ENCODE data around the gene FAM219A.

Gene FAM219A

DNA sequence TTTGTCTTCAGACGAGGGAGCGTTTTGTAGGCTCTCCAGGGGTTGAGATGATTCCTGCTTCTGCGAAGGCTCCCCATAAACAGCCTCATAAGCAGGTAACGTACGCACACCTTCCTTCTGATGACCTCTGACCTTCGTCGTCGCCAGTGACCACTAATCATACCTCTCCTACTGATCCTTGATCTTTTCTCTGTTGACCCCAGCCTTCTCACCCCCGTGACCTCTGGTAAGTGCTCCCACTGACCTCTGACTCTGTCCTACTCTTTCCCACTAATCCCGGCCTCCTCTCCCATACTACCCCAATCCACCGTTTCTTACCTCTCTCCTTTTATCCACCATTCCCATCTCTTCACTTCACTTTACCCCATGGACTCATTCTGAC, 580 bp upstream of the FAM219A start:
- H3K9me3 ChIP-seq (ENCODE audit: insufficient read depth, low read depth, low read length), result no peaks in the 10 kb centered on the region
- H3K27ac ChIP-seq (ENCODE audit: low read depth, low read length), result no peak overlapping the region
- 0 out of 2 replicates have a peak, but pooled peaks cover 4% of the 10 kb centered on the region for H3K4me1 ChIP-seq (ENCODE audit: insufficient read depth, low read length)
- H3K36me3 ChIP-seq (ENCODE audit: insufficient read depth, low read length), result no peaks in the 10 kb centered on the region
- no peak overlapping the region for H3K9ac ChIP-seq (ENCODE audit: low read depth, low read length)
- peaks cover 15% of the 10 kb centered on the region; the same call in 1 of the 2 replicates for H3K27me3 ChIP-seq (ENCODE audit: insufficient read depth, low read length)
- WGBS, result 34% methylated on average over 11 of the region's 11 CpGs
- peak overlapping the region; percentile 57 for H3K4me3 ChIP-seq (ENCODE audit: low read length)

DNA sequence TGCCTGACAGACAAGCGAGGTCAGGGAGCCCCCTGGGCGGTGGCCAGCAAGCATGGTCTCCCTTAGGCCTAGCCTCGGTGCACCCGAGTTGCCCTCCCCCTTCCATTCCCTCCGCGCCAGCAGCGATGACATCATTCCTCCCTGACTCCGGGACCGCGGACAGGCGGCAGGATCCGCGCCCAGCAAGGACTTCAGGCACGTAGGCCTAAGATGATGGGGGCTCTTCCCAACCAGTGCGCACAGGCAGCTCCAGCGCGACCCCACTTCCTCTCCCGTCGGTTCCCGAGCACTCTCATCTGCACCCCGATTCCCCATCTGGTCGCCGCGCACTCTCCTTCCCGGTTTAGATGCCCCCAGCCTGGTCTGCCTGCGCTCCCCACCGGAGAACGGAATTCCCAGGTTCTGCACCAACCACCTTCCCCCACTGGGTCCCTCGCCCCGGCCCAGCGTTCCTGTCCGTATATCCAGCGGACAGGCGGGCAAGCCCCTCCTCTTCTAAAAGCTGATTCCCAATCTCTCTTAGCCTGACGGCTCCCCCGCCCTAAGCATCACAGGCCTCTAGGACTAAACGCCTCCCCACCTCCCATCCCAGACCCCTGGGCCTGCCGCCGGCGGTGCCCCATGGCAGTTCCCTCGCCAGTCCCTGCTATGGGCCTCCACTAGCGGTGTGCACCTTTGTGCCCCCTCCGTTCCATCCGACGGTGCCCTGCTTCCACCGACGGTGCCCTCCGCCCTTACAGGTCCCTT, 931 bp downstream of the FAM219A start:
- WGBS, result under 1% methylated on average over 48 of the region's 48 CpGs
- Histone ChIP-seq H3K9ac (ENCODE audit: low read depth, low read length) (peak overlapping the region; percentile 39), H3K27ac (ENCODE audit: low read depth, low read length) (no peak overlapping the region)

DNA sequence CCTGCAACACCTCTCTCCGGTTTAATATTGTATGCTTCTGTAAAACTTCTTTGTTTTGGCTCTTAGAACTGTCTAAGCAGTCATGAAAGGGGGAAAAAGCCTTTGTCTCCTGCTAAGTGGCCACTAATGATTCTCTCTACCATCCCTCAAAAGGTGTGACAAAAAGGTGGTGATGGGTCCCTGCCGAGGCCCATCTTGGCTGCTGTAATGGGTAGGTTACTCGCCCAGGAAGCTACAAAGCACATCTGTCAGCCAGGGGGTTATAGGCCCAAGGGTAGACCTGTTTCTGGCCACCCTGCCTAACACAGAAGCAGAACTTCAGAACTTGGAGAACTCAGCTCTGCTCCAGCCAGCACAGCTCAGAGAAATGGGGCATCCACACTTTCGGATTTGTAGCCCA, 1.6 kb downstream of the FAM219A start:
- H3K4me3 ChIP-seq (ENCODE audit: low read length), result peak overlapping the region; percentile 73
- no peak overlapping the region for H3K9ac ChIP-seq (ENCODE audit: low read depth, low read length)
- no peak overlapping the region for H3K27ac ChIP-seq (ENCODE audit: low read depth, low read length)
- peaks cover 15% of the 10 kb centered on the region; the same call in 1 of the 2 replicates for H3K27me3 ChIP-seq (ENCODE audit: insufficient read depth, low read length)
- peaks cover 5% of the 10 kb centered on the region; the same call in 1 of the 2 replicates for H3K4me1 ChIP-seq (ENCODE audit: insufficient read depth, low read length)
- no peaks in the 10 kb centered on the region for H3K9me3 ChIP-seq (ENCODE audit: insufficient read depth, low read depth, low read length)
- WGBS, result 71% methylated on average over 4 of the region's 4 CpGs
- H3K36me3 ChIP-seq (ENCODE audit: insufficient read depth, low read length), result no peaks in the 10 kb centered on the region

More for the DNA sequence above, 931 bp downstream of the FAM219A start:
- peak overlapping the region; percentile 73 for H3K4me3 ChIP-seq (ENCODE audit: low read length)
- H3K36me3 ChIP-seq (ENCODE audit: insufficient read depth, low read length), result no peaks in the 10 kb centered on the region
- H3K27me3 ChIP-seq (ENCODE audit: insufficient read depth, low read length), result peaks cover 15% of the 10 kb centered on the region; the same call in 1 of the 2 replicates
- 0 out of 2 replicates have a peak, but pooled peaks cover 4% of the 10 kb centered on the region for H3K4me1 ChIP-seq (ENCODE audit: insufficient read depth, low read length)
- H3K9me3 ChIP-seq (ENCODE audit: insufficient read depth, low read depth, low read length), result no peaks in the 10 kb centered on the region

DNA sequence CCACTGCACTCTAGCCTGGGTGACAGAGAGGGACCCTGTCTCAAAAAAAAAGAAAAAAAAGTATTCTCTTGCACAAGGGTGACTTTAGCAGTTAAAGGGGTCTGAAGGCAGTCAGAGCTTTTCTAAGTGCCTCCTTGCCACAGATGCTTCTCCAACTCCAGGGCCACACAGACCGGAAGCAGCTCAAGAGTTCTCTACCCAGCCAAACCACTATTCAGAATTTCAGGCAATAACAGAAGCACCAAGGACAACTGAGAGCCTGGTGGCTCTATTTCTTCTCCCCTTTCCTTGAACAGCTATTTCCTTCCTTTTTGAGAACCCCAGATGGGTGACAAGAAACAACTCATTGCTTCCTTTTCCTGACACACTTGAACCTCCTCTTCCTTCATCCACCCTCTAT, 2.2 kb downstream of the FAM219A start:
- Histone ChIP-seq H3K27me3 (ENCODE audit: insufficient read depth, low read length) (peaks cover 15% of the 10 kb centered on the region; the same call in 1 of the 2 replicates), H3K9ac (ENCODE audit: low read depth, low read length) (no peak overlapping the region), H3K36me3 (ENCODE audit: insufficient read depth, low read length) (no peaks in the 10 kb centered on the region), H3K4me3 (ENCODE audit: low read length) (no peak overlapping the region), H3K4me1 (ENCODE audit: insufficient read depth, low read length) (peaks cover 11% of the 10 kb centered on the region), H3K27ac (ENCODE audit: low read depth, low read length) (no peak overlapping the region), H3K9me3 (ENCODE audit: insufficient read depth, low read depth, low read length) (no peaks in the 10 kb centered on the region)
- 94% methylated on average over 1 of the region's 1 CpG for WGBS

DNA sequence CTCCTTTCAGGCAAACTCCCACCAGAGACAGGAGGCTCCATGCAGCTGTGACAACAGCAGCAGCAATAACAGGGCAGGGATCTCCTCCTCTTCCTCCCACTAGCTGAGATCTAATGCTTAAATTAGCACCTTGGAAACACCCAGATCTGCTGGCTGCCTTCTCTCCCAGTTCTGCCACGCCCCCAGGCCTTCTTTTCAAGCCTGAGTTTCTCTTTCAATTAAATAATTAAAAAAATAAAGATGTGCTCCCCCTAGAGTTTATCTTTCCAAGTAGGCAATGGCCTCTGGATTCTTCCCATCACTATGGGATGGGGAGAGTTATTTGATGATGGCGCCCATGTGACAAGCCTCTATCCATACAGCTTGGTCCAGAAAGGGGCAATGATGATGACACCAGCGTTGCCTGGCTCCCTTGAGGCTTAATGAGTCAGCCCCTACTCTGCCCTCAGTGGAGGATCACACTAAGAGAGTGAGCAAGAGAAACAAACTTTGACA, 3.8 kb downstream of the FAM219A start:
- 75% methylated on average over 3 of the region's 3 CpGs for WGBS
- H3K36me3 ChIP-seq (ENCODE audit: insufficient read depth, low read length), result no peaks in the 10 kb centered on the region
- no peak overlapping the region for H3K27ac ChIP-seq (ENCODE audit: low read depth, low read length)
- H3K9me3 ChIP-seq (ENCODE audit: insufficient read depth, low read depth, low read length), result no peaks in the 10 kb centered on the region
- H3K4me1 ChIP-seq (ENCODE audit: insufficient read depth, low read length), result peaks cover 15% of the 10 kb centered on the region
- H3K9ac ChIP-seq (ENCODE audit: low read depth, low read length), result no peak overlapping the region
- no peak overlapping the region for H3K4me3 ChIP-seq (ENCODE audit: low read length)
- peaks cover 15% of the 10 kb centered on the region; the same call in 1 of the 2 replicates for H3K27me3 ChIP-seq (ENCODE audit: insufficient read depth, low read length)

DNA sequence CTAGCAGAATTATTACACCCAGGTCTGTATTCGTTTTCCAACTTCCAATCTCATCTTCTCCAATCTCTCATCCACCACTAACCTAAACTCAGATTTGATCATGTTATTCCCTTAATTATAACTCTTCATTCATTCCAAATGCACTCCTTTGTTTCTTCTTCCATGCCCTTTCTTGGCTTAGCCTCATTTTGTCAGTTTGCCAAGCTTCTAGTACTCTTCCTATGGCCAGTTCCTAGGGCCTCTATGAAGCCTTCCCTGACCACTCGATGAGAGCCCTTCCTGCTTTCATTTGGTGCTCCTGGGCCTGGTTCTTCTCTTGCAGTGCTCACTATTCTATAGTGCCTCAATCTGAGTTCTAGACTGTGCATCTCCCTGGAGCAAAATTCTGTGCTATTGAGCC, 5.8 kb downstream of the FAM219A start:
- Histone ChIP-seq H3K36me3 (ENCODE audit: insufficient read depth, low read length) (no peaks in the 10 kb centered on the region), H3K4me1 (ENCODE audit: insufficient read depth, low read length) (peaks cover 15% of the 10 kb centered on the region), H3K4me3 (ENCODE audit: low read length) (no peak overlapping the region), H3K27me3 (ENCODE audit: insufficient read depth, low read length) (peaks cover 12% of the 10 kb centered on the region; the same call in 1 of the 2 replicates), H3K27ac (ENCODE audit: low read depth, low read length) (no peak overlapping the region), H3K9ac (ENCODE audit: low read depth, low read length) (no peak overlapping the region), H3K9me3 (ENCODE audit: insufficient read depth, low read depth, low read length) (no peaks in the 10 kb centered on the region)
- 89% methylated on average over 2 of the region's 2 CpGs for WGBS

DNA sequence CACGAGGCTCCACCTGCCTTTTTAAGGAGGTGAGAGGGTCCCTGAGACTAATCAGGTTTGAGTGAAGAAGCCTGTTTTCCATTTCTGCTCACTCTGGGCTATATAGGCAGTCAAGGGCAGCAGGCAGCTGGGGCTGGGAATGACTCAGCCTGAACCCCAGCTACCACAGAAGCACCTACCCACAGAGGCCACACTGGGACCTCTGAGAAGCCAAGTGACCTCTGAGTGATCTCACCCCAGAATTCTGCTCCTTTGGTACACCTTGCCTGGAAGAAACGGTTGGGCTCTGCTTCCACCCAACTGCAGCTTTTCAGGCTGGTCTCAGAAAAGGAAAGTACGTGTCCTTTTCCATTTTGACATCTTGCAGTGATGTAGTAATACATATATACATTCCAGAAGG, 6.8 kb downstream of the FAM219A start:
- Histone ChIP-seq H3K9me3 (ENCODE audit: insufficient read depth, low read depth, low read length) (no peaks in the 10 kb centered on the region), H3K27ac (ENCODE audit: low read depth, low read length) (no peak overlapping the region), H3K9ac (ENCODE audit: low read depth, low read length) (no peak overlapping the region), H3K27me3 (ENCODE audit: insufficient read depth, low read length) (peaks cover 6% of the 10 kb centered on the region; the same call in 1 of the 2 replicates), H3K4me1 (ENCODE audit: insufficient read depth, low read length) (peaks cover 11% of the 10 kb centered on the region), H3K4me3 (ENCODE audit: low read length) (no peak overlapping the region), H3K36me3 (ENCODE audit: insufficient read depth, low read length) (no peaks in the 10 kb centered on the region)
- WGBS, result 64% methylated on average over 2 of the region's 3 CpGs

DNA sequence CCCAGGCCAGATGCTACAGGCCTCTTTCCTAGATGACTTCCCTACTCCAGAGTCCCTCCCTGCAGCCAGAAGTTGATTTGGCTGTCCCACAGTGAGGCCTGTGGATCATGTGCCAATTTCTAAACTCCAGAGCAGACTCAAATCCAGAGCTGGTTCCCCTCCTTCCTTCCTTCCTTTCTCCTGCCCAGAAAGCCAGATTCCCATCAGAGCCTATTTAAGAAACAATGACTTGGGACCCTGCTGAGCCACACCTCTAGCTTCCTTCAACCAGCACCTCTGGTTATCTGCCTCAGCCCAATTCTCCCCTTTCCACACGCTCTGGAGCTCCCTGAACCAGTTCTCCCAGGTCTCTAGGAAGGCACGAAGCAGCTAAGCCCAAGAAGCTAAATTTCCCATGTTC, 7.2 kb downstream of the FAM219A start:
- Histone ChIP-seq H3K9ac (ENCODE audit: low read depth, low read length) (no peak overlapping the region), H3K9me3 (ENCODE audit: insufficient read depth, low read depth, low read length) (no peaks in the 10 kb centered on the region), H3K4me3 (ENCODE audit: low read length) (no peak overlapping the region), H3K4me1 (ENCODE audit: insufficient read depth, low read length) (peaks cover 11% of the 10 kb centered on the region), H3K27ac (ENCODE audit: low read depth, low read length) (no peak overlapping the region), H3K36me3 (ENCODE audit: insufficient read depth, low read length) (no peaks in the 10 kb centered on the region), H3K27me3 (ENCODE audit: insufficient read depth, low read length) (peaks cover 1% of the 10 kb centered on the region; the same call in 1 of the 2 replicates)
- WGBS, result 56% methylated on average over 2 of the region's 2 CpGs

DNA sequence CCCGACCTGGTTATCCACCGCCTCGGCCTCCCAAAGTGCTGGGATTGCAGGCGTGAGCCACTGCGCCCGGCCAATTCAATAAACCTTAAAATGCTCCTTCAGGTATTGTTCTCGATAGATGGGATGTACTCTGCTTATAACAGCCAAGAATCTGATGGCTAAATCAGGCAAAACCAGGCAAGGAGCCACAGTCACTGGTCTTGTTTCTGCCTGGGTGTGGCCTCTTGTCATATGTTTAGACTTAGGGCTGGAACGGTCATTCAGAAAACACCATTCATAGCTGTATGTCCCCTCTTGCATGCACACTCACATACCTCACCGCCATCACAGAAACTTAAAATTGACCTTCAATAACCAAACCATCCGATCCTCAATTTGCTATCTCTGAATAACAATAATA, 7.7 kb downstream of the FAM219A start:
- peaks cover 11% of the 10 kb centered on the region for H3K4me1 ChIP-seq (ENCODE audit: insufficient read depth, low read length)
- no peaks in the 10 kb centered on the region for H3K36me3 ChIP-seq (ENCODE audit: insufficient read depth, low read length)
- H3K27me3 ChIP-seq (ENCODE audit: insufficient read depth, low read length), result no peaks in the 10 kb centered on the region
- H3K4me3 ChIP-seq (ENCODE audit: low read length), result no peak overlapping the region
- H3K9ac ChIP-seq (ENCODE audit: low read depth, low read length), result no peak overlapping the region
- H3K9me3 ChIP-seq (ENCODE audit: insufficient read depth, low read depth, low read length), result no peaks in the 10 kb centered on the region
- H3K27ac ChIP-seq (ENCODE audit: low read depth, low read length), result no peak overlapping the region
- WGBS, result 93% methylated on average over 10 of the region's 10 CpGs

DNA sequence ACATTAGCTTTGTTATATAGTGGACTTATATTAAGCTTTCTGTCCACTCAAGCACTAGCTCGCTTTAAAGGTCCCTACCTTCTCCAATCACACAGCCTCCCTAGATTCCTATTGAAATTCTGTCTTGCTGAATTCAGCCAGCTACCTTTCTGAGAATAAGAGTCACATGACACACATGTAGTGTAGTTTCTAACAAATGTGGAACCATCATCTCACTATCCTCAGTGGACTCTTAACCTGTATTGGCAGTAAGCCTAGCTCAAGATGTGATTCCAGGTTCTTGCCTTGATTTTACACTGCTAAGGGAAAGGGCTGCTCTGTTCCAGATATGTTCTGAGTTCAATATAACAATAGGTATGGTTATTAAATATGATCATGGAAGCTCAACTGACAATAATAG, 11.4 kb downstream of the FAM219A start:
- Histone ChIP-seq H3K27me3 (ENCODE audit: insufficient read depth, low read length) (no peaks in the 10 kb centered on the region), H3K27ac (ENCODE audit: low read depth, low read length) (no peak overlapping the region), H3K4me3 (ENCODE audit: low read length) (no peak overlapping the region), H3K4me1 (ENCODE audit: insufficient read depth, low read length) (peaks cover 20% of the 10 kb centered on the region), H3K9ac (ENCODE audit: low read depth, low read length) (no peak overlapping the region), H3K36me3 (ENCODE audit: insufficient read depth, low read length) (no peaks in the 10 kb centered on the region), H3K9me3 (ENCODE audit: insufficient read depth, low read depth, low read length) (no peaks in the 10 kb centered on the region)
- WGBS, result 88% methylated on average over 1 of the region's 1 CpG

DNA sequence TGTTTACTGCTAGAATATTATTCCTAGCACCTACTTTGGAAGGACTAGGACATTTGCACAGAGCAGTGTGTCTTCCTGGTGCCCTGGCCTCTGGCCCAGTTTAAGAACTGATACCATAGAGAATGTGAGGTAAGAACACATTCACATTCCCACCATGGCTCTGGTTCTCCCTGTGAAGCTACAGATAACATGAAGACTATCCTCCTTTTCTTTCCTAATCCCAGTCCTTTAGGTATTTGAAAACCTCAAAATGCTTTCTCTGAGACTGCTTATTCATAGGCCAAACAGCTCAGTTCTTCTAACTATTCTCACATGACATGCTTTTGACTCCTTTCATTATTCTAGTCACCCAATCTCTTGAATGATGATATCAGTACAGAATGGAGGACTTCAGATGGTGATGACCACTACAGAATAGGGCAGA, 11.9 kb downstream of the FAM219A start:
- no peaks in the 10 kb centered on the region for H3K27me3 ChIP-seq (ENCODE audit: insufficient read depth, low read length)
- no peak overlapping the region for H3K27ac ChIP-seq (ENCODE audit: low read depth, low read length)
- peaks cover 16% of the 10 kb centered on the region for H3K4me1 ChIP-seq (ENCODE audit: insufficient read depth, low read length)
- no peaks in the 10 kb centered on the region for H3K9me3 ChIP-seq (ENCODE audit: insufficient read depth, low read depth, low read length)
- no peak overlapping the region for H3K9ac ChIP-seq (ENCODE audit: low read depth, low read length)
- H3K36me3 ChIP-seq (ENCODE audit: insufficient read depth, low read length), result no peaks in the 10 kb centered on the region
- H3K4me3 ChIP-seq (ENCODE audit: low read length), result no peak overlapping the region

Measured in HUES64 (cell line).